Retinal pigment epithelial cell (primary cell): ENCODE results near the gene ATG16L1.

Experiments
- DNase-seq: peaks from one replicate; pipeline ENCODE4 v3.0.0-alpha.2; 2010; ENCODE audit warnings: low read depth
- H3K4me3 ChIP-seq: 2 replicates; pipeline ENCODE4 v1.5.1; 2011; ENCODE audit warnings: mild to moderate bottlenecking, low read length, control low read depth, moderate library complexity
- TF ChIP-seq, protein P1 (sequence below): conservative IDR thresholded peaks from 2 replicates; pipeline ENCODE4 v1.5.1; 2011; ENCODE audit warnings: low read depth, low read length, control low read depth, inconsistent platforms

ATG16L1 gene

DNA sequence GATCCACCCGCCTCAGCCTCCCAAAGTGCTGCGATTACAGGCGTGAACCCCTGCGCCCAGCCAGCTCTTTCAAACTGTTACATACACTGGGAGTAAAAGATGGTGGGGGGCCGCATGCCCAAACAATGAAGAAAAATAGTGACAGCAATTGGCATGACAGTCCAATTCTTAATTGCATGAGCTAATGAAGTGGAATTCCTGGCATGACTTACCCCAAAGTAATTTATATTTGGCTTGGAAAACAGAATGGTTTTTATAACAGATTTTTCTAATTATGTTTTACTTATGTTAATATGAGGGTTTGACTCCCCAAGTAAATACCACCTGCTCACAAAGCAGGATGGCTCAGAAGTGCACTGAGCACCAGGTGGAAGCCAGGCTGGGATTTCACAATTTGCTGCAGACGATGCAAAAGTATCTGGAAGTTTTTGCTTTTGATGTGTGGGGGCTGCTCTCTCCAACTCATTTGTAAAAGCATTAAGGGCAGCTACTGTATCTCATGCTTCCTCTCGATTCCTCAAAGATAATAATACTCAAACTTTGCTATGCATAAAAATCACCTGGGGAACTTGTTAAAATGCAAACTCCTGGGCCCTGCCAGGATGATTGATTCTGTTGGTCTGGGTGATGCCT is 24.0 kb upstream of the ATG16L1 start:
- H3K4me3 ChIP-seq, result no peak overlapping the region
- no peak for DNase-seq
- TF ChIP-seq, protein P1, sequence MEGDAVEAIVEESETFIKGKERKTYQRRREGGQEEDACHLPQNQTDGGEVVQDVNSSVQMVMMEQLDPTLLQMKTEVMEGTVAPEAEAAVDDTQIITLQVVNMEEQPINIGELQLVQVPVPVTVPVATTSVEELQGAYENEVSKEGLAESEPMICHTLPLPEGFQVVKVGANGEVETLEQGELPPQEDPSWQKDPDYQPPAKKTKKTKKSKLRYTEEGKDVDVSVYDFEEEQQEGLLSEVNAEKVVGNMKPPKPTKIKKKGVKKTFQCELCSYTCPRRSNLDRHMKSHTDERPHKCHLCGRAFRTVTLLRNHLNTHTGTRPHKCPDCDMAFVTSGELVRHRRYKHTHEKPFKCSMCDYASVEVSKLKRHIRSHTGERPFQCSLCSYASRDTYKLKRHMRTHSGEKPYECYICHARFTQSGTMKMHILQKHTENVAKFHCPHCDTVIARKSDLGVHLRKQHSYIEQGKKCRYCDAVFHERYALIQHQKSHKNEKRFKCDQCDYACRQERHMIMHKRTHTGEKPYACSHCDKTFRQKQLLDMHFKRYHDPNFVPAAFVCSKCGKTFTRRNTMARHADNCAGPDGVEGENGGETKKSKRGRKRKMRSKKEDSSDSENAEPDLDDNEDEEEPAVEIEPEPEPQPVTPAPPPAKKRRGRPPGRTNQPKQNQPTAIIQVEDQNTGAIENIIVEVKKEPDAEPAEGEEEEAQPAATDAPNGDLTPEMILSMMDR, result no peak

DNA sequence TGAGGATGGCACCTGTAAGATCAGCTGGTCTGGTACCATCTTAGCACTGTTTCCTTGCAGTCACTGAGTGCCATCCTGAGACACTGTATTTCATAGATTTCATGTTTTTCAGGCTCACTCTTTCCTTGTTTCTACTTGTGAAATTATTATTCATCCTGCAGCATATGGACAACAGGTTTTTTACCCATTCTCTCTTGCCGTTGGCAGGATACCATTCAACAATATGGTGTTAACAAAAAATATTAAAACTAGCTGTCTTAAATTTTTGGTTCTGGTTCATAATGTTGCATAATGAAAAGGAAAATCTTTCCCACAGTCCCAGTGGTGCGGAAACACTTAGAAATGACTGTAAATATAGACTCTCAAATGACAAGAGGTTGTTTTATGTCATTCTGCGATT is 23.1 kb upstream of the ATG16L1 start:
- no peak overlapping the region for H3K4me3 ChIP-seq
- no peak for DNase-seq
- TF ChIP-seq, protein P1, result no peak

DNA sequence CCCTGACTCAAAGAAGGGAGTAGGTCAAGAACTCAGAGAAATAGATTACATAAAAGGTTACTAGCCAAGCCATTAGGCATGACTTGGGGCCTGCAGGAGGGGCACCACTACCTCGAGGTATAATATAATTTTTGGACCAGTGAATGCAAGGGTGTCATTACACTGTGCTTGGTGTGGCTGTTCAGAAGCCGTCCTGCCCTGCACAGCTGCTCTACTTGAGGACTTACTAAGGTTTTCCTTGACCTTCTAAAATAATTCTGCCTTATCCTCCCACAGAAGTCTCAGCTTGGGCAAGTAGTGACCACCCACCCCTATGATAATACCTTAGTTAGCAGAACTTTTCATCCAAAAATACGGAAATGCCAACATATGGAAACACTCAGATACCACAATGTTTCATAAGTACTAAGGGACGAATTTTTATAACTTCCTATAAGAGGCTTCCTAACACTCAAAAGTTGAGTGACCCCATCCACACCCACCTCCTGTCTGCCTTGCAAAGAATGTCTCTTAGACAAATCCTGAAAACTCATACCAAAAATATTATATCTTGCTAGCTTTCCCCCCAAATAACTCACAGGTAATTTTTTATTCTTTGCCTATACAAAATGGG is 17.7 kb upstream of the ATG16L1 start:
- no peak for DNase-seq
- TF ChIP-seq, protein P1, result no peak
- no peak overlapping the region for H3K4me3 ChIP-seq

DNA sequence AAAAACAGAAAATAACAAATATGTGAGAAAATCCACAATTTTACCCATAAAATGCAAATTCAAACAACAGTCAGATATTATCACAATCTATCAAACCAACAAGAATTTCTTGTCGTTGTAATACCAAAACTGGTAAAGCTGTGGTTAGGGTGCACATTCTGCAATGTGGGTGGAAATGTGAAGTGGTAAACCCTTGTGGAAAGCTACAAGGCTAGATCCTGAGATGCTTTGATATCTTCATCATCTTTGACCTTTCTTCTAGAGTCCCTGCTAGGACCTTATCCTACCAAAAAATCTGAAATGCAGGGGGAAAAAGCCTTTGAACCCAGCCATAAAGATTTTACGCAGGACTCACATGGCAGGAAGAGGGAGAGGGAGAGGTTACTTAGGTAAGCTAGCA is 17.2 kb upstream of the ATG16L1 start:
- no peak overlapping the region for H3K4me3 ChIP-seq
- TF ChIP-seq, protein P1, result no peak
- DNase-seq, result no peak

DNA sequence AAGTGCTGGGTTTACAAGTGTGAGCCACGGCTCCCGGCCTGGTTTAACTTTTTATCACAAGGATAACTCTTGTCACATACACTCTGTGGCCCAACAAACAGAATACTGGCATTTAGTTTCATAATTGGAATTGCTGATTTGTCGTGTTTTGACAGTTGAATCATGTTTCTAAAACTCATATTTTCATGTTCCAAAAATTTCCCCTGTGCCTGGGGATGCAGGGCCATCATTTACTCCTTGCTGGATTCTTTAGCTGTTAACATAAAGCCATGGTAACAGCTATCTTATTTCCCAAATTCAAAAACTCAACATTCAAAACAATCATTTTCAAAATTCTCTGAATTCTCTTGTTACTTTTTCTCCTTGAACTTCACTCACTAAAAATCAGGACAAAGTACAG is 16.5 kb upstream of the ATG16L1 start:
- no peak for DNase-seq
- no peak overlapping the region for H3K4me3 ChIP-seq
- TF ChIP-seq, protein P1, result no peak

DNA sequence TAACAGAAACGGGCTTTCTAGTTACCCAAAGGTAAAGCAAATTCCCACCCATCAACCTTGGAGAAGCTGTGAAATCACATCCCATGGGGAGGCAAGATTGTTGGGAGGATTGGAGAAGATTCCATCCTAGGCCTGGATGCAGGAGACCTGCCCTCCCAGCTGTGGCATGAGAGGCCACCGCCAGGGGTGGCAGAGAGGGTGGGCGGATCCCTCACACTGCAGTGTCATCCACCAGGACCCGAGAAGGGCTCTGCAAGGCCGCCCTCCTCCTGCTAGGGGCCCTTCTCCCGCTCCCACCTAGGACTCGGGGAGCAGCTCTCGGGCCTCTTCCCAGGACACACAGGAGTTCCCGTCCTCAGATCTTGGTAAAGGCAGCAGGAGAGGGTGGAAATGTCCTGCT is 15.5 kb upstream of the ATG16L1 start:
- H3K4me3 ChIP-seq, result no peak overlapping the region
- no peak for DNase-seq
- TF ChIP-seq, protein P1, result no peak

DNA sequence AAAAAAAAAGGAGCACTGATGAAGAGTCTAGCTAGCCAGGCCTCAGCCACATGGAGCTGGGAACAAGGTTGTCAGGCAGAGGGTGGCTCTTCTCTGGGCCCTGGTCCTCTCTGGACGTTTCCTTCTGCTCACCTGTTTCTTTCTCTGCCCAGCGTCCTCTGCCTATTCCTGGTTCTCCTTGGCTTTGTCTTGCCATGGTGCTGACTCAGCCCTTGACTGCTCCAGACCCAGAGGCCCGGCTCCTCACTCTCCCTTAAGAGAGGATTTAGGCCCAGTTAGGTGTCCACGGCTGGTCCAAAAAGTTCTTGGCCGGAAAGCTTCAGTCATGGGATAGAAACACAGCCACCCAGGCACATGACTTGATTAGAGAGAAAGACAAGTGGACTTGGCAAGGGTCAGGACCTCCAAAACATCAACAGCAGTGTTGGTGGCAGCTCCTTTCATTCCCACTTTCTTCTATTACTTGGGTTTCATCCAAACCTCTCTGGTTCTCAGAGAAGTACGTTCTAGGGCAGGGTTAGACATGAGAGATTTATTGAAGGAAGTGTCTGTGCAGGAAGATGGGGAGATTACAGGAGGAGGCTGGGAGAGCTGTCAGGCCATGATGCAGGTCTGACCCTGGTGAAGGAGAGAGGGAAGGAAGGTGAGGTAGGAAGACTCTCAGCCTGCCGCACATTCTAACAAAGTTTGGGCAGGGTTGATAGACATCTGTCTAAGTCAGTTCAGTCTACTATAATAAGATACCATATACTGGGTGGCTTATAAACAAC is 14.5 kb upstream of the ATG16L1 start:
- DNase-seq, result no peak
- no peak overlapping the region for H3K4me3 ChIP-seq
- TF ChIP-seq, protein P1, result no peak
